ENCODE results near the gene ADAT3.

- TF ChIP-seq TAF1 (IDR thresholded peaks at IDR 0.05; ENCODE audit: low read depth) = no peak
- TF ChIP-seq RAD21 (IDR thresholded peaks at IDR 0.05; ENCODE audit: low read depth) = no peak
- TF ChIP-seq CEBPB (IDR thresholded peaks at IDR 0.05) = no peak
- no peak for TF ChIP-seq MAX (IDR thresholded peaks at IDR 0.05)
Observed at GRCh38 chr19:1860042-1860775, 45.0 kb upstream of the ADAT3 start.
